HG03196 (cell line): ENCODE data around the gene YEATS2.

Experiments
- ATAC-seq: cut with Tn5 transposase; IDR thresholded peaks from one replicate; pipeline ENCODE4 v1.9.1; 2021; ENCODE audit not compliant: unreplicated experiment

Gene YEATS2

GRCh38 chr3:183828538-183828870 lies 130.9 kb downstream of the YEATS2 start:
- no peak for ATAC-seq

GRCh38 chr3:183829466-183829865 lies 131.9 kb downstream of the YEATS2 start:
- no peak for ATAC-seq

DNA sequence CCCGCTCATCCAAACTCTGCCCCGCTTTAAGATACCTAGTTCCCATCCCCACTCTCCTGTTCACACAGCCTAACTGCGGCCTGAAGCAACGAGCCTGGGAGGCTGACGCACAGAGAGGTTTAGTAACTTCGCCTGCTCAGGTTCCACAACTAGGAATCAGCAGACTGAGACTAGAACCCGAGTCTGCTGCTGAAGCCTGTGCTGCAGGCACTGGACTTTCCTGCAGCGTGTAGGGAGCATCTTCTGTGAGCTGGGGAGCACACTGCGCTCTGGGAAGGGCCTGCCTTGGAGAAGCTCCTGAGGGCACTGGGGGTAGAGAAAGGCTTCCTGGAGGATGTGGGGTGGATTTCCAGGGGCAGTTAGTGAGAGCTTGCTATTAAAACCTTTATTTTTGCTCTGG lies 132.6 kb downstream of the YEATS2 start:
- no peak for ATAC-seq

DNA sequence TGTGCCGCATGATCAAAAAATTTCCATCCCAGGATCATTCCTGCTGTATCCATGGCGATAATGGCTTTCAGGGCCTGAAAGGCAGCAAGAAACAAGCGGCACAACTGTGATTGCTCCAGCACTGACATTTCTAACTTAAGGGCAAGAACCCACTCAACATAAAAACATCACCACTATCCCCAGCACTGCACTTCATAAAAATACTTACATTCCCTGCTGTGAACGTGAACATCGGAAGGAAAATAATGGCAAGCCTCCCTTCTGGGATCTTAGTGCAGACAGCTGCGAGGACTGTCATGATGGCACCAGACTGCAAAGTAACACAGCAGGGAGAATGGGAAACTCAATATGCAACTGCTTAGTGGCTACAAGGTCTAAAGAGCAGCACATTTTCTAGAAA lies 135.9 kb downstream of the YEATS2 start:
- no peak for ATAC-seq

DNA sequence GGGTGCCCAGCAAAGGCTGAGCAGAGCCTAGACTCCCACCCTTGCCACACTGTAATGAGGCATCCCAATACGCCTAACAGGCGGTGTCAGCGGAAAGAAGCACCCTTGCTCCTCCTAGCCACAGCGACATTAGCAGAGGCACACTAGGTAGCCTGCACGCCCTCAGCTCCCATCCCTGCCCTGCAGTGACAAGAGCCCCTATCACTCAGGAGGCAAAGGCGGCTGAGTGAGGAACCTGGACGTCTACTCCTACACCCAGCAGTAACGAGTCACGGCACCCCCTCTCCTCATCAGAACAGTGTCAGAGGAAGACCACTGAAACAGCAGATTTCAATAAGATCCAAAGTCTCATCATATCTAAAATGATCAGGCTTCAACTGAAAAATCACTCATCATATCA lies 139.8 kb downstream of the YEATS2 start:
- no peak for ATAC-seq

DNA sequence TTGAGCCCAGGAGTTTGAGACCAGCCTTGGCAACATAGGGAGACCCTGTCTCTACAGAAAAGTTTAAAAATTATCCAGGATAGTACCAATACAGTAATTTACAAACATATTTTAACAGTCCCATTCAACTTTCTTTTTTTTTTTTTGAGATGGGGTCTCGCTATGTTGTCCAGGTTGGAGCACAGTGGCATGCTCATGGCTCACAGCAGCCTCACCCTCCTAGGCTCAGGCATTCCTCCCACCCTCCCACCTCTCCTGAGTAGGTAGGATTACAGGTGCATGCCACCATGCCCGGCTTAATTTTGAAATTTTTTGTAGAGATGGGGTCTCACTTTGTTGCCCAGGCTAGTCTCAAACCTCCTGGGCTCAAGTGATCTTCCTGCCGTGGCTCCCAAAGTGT lies 140.3 kb downstream of the YEATS2 start:
- ATAC-seq, result no peak

GRCh38 chr3:183839751-183840150 lies 142.2 kb downstream of the YEATS2 start:
- ATAC-seq, result no peak

DNA sequence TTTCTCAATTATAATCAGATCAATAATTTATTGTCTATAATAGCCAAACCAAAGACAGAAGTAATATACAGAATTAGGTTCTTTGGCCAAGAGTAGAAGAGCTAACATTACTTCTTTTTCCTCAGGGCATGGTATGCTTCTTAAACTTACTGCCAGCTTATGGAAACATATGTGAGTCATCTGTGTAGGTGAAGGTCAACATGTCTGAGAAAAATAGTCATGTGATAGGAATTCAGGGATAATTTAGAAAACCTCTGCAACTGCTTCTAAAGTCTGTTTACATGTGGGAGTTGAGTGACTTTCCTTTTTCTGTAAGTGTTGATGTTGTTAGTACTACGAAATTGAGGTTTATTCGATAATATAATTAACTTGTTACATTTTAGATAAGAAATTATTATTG lies 147.0 kb downstream of the YEATS2 start:
- no peak for ATAC-seq

GRCh38 chr3:183845090-183845489 lies 147.5 kb downstream of the YEATS2 start:
- ATAC-seq, result no peak

GRCh38 chr3:183845608-183846288 lies 148.2 kb downstream of the YEATS2 start:
- ATAC-seq, result no peak

- no peak for ATAC-seq
Observed at GRCh38 chr3:183854318-183855035, 156.9 kb downstream of the YEATS2 start.

- no peak for ATAC-seq
Observed at GRCh38 chr3:183857863-183858262, 160.3 kb downstream of the YEATS2 start.
